Inferior parietal cortex (tissue), 1 donor: Measurements from ENCODE around the gene KLLN.
"Not testable (repeated sequence)": the region's sequence is repeated elsewhere in the genome, so short reads cannot be mapped to it uniquely, and the experiment has no call there.

Experiments
- DNase-seq: peaks from one replicate; pipeline ENCODE4 v3.0.0-alpha.2; 2016; ENCODE audit errors: extremely low spot score

KLLN gene, protein sequence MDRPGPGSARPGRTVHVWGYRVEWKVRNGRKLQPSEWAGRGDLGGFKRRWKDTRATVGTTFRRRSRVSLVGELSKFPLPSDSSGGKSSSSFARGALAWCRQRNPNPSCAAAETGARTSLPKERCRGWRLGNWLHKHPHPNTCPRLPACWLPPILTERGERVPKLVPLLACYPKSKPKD

DNA sequence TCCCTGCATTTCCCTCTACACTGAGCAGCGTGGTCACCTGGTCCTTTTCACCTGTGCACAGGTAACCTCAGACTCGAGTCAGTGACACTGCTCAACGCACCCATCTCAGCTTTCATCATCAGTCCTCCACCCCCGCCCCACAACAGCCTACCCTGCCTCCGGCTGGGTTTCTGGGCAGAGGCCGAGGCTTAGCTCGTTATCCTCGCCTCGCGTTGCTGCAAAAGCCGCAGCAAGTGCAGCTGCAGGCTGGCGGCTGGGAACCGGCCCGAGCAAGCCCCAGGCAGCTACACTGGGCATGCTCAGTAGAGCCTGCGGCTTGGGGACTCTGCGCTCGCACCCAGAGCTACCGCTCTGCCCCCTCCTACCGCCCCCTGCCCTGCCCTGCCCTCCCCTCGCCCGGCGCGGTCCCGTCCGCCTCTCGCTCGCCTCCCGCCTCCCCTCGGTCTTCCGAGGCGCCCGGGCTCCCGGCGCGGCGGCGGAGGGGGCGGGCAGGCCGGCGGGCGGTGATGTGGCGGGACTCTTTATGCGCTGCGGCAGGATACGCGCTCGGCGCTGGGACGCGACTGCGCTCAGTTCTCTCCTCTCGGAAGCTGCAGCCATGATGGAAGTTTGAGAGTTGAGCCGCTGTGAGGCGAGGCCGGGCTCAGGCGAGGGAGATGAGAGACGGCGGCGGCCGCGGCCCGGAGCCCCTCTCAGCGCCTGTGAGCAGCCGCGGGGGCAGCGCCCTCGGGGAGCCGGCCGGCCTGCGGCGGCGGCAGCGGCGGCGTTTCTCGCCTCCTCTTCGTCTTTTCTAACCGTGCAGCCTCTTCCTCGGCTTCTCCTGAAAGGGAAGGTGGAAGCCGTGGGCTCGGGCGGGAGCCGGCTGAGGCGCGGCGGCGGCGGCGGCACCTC, at the start of gene KLLN, which contains the start of gene PTEN:
Gene KLLN (minus strand): TSS at position 481 of the 891 bp plus-strand sequence. CDS start 1,046 bp downstream, outside the sequence.
Gene PTEN (plus strand): TSS at position 573 of the 891 bp plus-strand sequence. CDS start 845 bp downstream, outside the sequence.
- DNase-seq, result peak; percentile 85

- DNase-seq, result not testable (repeated sequence)
Observed at GRCh38 chr10:87903396-87903795, 40.1 kb upstream of the KLLN start.

DNA sequence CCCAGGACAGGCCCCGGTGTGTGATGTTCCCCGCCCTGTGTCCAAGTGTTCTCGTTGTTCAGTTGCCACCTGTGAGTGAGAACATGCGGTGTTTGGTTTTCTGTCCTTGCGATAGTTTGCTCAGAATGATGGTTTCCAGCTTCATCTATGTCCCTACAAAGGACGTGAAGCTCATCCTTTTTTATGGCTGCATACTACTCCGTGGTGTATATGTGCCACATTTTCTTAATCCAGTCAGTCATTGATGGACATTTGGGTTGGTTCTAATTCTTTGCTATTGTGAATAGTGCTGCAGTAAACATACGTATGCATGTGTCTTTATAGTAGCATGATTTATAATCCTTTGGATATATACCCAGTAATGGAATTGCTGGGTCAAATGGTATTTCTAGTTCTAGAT, 34.6 kb upstream of the KLLN start:
- not testable (repeated sequence) for DNase-seq

DNA sequence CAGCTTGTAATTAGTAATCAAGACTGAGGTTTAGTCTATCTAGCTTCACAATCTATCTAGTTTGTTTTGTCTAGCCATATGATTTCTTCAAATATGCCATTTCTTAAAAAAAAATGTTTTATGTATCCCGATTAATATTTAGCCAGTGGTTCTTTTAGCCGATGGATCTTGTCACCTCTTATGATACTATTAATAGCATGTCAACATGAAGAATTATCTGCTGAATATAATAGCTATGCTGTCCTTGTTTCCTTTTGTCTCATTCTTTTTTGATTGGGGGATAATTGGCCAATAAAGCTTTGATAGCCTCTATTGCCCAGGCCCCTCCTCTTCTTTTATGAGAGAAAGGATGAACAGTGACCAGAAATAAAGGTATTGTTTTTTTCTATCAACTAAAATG, 32.9 kb upstream of the KLLN start:
- DNase-seq, result no peak

GRCh38 chr10:87895430-87895829, 32.1 kb upstream of the KLLN start:
- no peak for DNase-seq

DNA sequence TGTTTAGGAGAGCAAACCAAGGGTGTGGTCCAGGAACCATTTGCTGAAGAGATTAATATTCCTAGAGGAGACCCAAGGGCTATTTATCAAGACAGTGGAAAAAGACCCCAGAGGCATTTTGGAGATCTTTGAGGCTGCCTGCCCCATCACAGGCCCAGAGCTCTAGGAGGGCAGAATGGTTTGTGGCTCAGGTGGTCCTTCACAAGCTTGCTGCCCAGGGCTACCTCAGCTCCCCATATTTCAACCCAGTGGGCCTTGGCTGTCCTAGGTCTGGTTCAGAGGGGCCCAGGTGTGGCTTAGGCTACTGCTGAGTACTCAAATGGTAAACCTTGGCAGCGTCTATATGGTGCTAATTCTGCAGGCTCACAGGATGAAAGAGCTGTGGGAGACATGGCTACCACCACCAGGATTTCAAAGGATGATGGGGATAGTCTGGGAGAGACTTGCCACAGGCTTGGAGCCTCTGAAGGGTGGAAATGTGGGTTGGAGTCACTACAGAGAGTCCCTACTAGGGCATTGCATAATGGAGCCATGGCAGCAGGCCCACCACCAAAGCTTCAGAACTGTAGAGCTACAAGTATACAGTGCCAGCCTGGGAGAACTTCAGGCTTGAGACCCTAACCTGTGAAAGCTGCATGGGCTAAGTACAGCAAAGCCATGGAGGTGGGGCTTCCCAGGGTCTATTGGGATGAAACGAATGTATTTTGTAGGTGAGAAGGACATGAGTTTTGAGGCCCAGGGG, 24.4 kb upstream of the KLLN start:
- no peak for DNase-seq

GRCh38 chr10:87887146-87887545, 23.8 kb upstream of the KLLN start:
- DNase-seq, result no peak

GRCh38 chr10:87886635-87887034, 23.3 kb upstream of the KLLN start:
- no peak for DNase-seq

GRCh38 chr10:87882555-87883294, 19.4 kb upstream of the KLLN start:
- no peak for DNase-seq

GRCh38 chr10:87881373-87882059, 18.2 kb upstream of the KLLN start:
- not testable (repeated sequence) for DNase-seq

DNA sequence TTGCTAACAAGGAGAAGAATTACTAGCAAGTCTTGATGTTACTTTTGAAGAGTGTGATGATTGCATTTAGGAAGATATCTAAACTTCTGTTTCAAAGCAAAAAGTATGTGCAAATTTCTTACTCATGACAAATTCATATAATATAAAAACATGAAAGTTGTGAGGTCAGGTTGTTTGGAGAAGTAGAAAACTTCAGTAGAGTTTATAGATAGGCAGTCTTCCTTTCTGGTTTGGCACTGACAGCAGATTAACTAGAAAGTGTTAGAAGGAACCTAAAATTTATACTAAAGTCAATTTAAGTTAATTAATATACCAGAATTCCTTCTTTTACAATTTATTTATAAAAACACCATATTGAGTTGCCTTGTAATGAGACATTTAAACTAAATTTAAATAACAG, 17.0 kb upstream of the KLLN start:
- DNase-seq, result no peak

- DNase-seq, result no peak
Observed at GRCh38 chr10:87878664-87879459, 15.5 kb upstream of the KLLN start.

GRCh38 chr10:87875929-87876571, 12.7 kb upstream of the KLLN start:
- no peak for DNase-seq

DNA sequence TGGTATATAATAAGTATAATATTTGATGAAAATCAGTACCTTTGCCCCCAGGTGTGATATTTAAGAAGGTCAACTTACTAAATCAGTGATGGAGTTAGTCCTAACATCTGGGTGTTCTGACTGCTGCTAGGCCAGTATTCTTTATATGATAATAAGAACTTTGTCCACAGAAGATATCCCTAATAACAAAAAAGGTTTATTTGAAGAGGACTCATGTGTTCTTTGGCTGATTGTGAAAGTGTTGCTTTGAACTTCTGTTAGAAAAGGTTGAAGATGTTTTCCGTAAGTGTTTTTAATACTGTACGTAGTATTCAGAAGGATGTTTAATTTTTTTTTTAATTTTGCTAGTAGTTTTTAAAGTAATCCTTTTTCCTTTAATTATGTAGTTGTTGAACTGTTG, 10.3 kb upstream of the KLLN start:
- DNase-seq, result no peak

DNA sequence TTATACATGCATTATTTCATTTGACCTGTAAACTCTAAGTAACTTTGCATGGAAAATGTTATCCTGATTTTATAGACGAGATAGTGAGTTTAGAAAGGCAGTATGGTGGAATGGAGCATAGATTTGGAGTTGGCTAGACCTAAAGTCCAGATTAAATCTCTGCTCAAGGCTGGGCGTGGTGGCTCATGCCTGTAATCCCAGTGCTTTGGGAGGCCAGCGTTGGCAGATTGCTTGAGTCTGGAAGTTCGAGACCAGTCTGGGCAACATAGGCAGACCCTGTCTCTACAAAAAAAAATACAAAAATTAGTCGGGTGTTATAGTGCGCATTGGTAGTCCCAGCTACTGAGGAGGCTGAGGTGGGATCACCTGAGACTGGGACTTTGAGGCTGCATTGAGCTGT, 9.5 kb upstream of the KLLN start:
- no peak for DNase-seq

GRCh38 chr10:87869773-87870551, 6.6 kb upstream of the KLLN start:
- no peak for DNase-seq

DNA sequence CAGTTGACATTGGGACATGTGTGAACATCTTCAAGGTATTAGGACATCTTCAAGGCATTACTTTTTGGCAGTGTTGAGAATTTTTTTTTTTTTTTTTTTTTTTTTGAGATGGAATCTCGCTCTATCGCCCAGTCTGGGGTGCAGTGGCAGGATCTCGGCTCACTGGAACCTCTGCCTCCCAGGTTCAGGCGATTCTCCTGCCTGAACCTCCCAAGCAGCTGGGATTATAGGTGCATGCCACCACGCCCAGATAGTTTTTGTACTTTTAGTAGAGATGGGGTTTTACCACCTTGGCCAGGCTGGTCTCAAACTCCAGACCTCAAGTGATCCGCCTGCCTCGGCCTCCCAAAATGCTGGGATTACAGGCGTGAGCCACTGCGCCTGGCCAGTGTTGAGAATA, 5.8 kb upstream of the KLLN start:
- DNase-seq, result not testable (repeated sequence)

GRCh38 chr10:87868277-87868676, 4.9 kb upstream of the KLLN start:
- DNase-seq, result no peak

DNA sequence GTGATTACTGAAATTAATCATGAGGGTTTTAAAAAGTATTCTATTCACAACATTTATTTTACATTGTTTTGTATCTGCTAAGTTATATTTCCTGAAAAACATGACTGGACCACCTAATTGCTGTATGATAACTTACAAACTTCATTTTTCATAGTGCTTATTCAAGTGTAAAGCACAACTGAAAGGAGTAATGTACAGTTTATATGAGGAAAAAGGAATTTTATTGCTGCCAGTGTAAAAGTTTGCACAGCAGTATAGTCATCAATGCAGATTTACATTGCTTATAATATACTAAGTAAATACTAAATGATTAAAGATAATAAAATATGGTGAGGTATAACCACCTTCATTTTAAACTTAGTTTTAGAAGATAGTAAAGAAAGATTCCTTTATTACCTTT, 4.1 kb upstream of the KLLN start:
- no peak for DNase-seq
